CD4-positive, alpha-beta T cell treated with Interleukin-17A for 1 hour (primary cell): ENCODE measurements around the gene LGALS12.

ENCODE experiments used
- DNase-seq: peaks from one replicate; pipeline ENCODE4 v3.0.0-alpha.2; 2020

The LGALS12 gene

GRCh38 chr11:63563201-63564055, 57.5 kb downstream of the LGALS12 start, which contains the start of gene PLAAT2:
Gene PLAAT2, minus strand, starts transcription at chr11:63563379. Its CDS starts 55 bp downstream, at chr11:63563324.
- DNase-seq, result no peak

DNA sequence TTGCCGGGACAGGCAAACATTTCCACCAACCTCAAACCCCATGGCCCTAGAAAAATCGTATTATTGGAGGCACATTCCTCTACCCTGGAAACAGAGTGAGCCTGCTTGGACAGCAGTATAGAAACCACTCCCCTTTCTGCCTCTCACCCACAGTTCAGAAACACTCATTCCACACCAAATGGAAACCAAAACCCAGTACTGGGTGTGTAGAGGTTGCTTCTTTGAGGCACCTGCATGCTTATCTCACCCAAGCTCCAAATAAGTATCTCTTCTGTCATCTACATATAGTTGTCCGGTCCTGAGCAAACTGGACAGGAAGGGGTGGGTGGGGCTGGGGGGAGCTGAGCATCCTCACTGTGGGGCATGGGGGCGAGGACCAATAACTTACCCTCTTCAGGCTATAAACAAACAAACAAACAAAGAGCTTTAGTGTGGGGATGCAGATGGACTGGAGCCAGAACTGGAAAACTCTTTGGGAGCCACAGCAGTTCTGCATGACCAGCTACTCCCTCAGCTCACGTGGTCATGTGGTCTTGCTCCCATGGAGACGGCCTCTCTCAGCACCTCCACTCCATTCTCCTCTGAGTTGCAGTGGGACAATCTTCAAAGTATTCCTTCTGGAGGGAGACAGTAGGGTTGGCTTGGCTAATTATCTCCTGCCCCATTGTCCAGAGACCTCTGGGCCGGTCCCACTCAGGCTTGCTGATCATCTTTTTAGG, 58.3 kb downstream of the LGALS12 start:
- peak; percentile 58 for DNase-seq

GRCh38 chr11:63564784-63565350, 59.0 kb downstream of the LGALS12 start:
- no peak for DNase-seq
